Stimulated activated CD4-positive, alpha-beta T cell treated with anti-CD3 and anti-CD28 coated beads, Interleukin-15, amount 100 ng/mL, for 1 hour (primary cell): Measurements from ENCODE around the gene RBM20.

ENCODE experiments used
- DNase-seq, 2 donors: peaks; one replicate each; pipeline ENCODE4 v3.0.0-alpha.2; 2020; ENCODE audit warnings: low read depth in 1 of 2, low spot score in 1 of 2

Gene RBM20

GRCh38 chr10:110847374-110847773 is 203.2 kb downstream of the RBM20 start:
- DNase-seq: no peak

GRCh38 chr10:110848106-110848505 is 204.0 kb downstream of the RBM20 start:
- DNase-seq: no peak

- no peak for DNase-seq
Observed at GRCh38 chr10:110850099-110850498, 206.0 kb downstream of the RBM20 start.

- no peak for DNase-seq
Observed at GRCh38 chr10:110851020-110851612, 207.0 kb downstream of the RBM20 start.

- no peak for DNase-seq
Observed at GRCh38 chr10:110852255-110852896, 208.2 kb downstream of the RBM20 start.

GRCh38 chr10:110852947-110853346 is 208.8 kb downstream of the RBM20 start:
- no peak for DNase-seq

- no peak for DNase-seq
Observed at GRCh38 chr10:110853921-110854605, 209.9 kb downstream of the RBM20 start.

- DNase-seq: no peak
Observed at GRCh38 chr10:110857265-110858171, 213.4 kb downstream of the RBM20 start.

GRCh38 chr10:110858297-110858934 is 214.3 kb downstream of the RBM20 start:
- no peak for DNase-seq

GRCh38 chr10:110859206-110859972 is 215.3 kb downstream of the RBM20 start:
- no peak for DNase-seq

GRCh38 chr10:110859973-110860376 is 215.8 kb downstream of the RBM20 start:
- no peak for DNase-seq

GRCh38 chr10:110860576-110861241 is 216.6 kb downstream of the RBM20 start:
- DNase-seq: no peak

- no peak for DNase-seq
Observed at GRCh38 chr10:110861476-110861875, 217.3 kb downstream of the RBM20 start.

GRCh38 chr10:110861930-110862649 is 218.0 kb downstream of the RBM20 start:
- DNase-seq: no peak

- DNase-seq: no peak
Observed at GRCh38 chr10:110862961-110863360, 218.8 kb downstream of the RBM20 start.

GRCh38 chr10:110863361-110863760 is 219.2 kb downstream of the RBM20 start:
- no peak for DNase-seq

- no peak for DNase-seq
Observed at GRCh38 chr10:110863956-110864355, 219.8 kb downstream of the RBM20 start.

- DNase-seq: no peak
Observed at GRCh38 chr10:110864662-110865140, 220.6 kb downstream of the RBM20 start.
